ENCODE measurements around the gene LMTK2.
"Not testable (repeated sequence)": the region's sequence is repeated elsewhere in the genome, so short reads cannot be mapped to it uniquely, and the experiment has no call there.

Gene LMTK2

DNA sequence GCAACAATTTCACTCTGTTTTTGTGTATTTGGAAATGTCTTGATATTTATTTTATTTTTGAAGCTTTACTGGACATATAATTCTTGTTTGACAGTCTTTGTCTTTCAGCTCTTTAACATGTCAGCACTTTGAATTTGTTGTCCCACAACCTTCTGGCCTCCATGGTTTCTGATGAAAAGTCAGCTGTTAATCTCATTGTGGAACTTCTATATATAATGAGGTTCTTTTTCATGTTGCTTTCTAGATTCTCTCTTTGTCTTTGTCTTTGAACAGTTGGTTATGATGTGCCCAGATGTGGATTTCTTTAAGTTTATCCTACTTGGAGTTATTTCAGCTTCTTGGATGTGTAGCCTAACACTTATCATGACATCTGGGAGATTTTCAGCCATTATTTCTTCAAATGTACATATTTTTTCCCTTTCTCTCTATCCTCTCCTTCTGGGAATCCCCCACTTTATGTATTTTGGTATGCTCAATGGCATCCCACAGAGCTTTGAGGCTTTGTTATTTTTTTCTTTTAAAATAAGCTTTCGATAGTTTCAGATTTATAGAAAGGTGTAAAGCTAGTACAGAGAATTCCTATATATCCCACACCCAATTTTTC lies 9.5 kb upstream of the LMTK2 start:
- intact Hi-C loops (cut with DNase I): no loop called here
- no peak for DNase-seq

DNA sequence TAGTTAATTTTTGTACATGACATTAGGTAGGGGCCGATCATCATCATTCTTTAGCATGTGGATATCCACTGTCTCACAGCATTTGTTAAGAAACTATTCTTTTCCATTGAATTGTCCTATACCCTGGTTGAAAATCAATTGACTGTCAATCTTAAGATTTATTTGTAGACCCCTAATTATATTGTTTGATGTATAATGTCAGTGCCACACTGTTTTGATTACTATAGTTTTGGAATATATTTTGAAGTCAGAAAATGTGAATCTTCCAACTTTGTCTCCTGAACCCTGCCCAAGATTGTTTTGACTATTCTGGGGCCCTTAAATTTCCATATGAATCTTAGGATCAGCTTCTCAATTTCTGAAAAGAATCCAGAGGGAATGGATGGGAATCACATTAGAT lies 6.6 kb upstream of the LMTK2 start:
- intact Hi-C loops (cut with DNase I): no loop called here
- no peak for DNase-seq

DNA sequence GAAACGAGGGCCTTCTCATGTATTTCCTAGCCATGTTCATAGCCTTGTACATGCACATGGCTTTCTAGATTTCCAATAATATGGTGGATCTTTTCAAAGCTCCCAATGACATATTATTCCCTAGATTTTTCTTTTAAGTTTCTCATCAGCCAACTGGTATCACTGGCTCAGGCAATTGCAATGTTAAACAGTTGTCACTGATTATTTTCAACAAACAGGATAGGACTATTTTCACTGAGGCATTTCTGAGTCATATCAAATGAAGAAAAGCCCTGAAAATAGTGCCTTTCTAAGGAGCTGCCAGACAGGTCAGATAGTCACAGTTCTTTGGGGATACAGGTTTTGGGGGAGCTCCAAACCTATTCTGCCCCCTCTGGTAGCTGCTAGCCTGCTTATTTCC lies 4.5 kb upstream of the LMTK2 start:
- intact Hi-C loops (cut with DNase I): no loop called here

DNA sequence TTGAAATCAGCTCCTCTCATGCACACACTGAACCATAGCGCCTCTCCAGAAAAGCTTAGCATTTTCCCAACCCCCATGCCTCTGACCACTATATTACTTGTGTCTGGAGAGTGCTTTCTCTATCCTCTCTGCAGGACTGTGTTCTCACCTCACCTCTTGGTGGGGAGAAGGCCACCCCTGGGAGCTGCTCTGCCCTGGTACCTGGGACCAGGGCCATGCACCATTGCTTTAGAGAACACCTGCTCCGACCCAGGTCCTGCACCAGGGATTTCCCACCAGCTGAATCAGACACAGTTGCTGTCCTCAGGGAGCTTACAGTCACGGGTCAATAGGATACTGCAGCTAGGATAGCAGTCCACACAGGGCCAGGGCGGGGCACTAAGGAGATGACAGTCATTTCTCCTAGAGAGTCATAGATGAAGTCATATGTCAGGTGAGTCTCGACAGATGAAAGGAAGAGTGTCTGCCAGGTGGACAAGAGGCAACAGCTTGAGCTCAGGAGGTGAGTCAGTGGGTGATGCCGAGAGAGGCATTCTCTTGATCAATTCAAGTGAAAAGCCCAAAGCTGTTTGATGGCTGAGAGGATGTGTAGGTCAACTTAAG lies 619 bp upstream of the LMTK2 start:
- DNase-seq: peak in 4 of 42 donors; percentile 18 to 46 (median 28)
- intact Hi-C loops (cut with DNase I): loop anchor here (5.0 kb wide), 1 partner anchor 61 kb away; no protein-coding TSS in a partner anchor

More for the DNA sequence above, 4.5 kb upstream of the LMTK2 start:
- no peak for DNase-seq

DNA sequence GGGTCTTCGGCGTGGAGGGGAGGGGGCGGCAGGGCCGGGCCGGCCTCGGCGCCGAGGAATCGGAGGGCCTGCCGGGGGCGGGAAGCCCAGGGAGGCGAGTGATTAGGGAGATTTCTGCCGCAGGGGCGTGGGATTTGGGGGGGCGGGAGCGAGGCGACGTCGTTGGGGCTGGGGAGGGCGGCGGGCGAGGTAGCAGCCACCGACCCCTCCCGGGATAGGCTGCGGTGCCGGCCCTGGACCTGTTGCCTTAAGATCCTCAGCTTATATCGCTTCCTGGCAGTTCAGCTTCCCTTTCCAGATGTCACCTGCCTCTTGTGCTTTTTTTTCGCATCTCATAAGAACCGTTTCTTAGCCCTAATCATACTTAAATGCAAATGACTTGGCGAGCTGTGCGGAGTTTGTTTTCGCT lies 655 bp downstream of the LMTK2 start:
- peak in 29 of 42 donors; percentile 8 to 57 (median 29) for DNase-seq
- intact Hi-C loops (cut with DNase I): loop anchor here (5.0 kb wide), 1 partner anchor 60 kb away; no protein-coding TSS in a partner anchor

DNA sequence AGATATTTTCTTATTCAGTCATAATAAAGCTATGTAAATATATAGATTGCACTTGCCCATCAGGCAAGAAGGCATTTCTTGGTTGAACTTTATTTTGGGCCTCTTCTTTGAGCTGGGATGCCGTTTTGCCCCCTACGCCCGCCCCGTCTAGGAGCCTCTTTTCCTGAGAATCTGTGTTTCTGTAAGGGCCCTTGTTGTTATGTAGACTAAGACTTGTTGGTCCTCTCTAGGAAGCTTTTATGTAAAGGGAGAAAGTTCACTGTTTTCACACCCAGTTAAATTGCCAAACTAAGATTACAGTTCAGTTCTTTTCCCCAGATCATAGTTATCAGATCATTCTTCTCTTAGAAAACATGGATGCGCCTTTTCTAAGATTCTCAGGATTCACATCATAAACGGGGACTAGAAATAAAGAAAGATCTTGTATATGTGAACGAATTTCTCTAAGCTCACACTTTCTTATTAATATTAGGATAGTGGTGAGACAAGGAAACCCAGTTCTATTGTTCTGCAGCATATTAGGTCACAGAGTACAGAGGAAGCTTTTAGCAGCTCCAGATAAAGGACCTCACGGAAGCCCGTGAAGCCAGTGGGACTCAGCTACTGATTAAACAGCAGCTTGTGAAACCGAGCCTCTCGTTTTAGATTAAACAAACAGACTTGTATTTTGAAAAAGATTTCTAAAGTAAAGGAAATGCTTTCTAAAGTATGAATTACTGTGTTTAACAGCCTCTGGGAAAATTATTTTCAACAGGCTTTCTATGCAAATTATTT lies 3.8 kb downstream of the LMTK2 start:
- peak in 10 of 42 donors; percentile 23 to 58 (median 32) for DNase-seq
- intact Hi-C loops (cut with DNase I): no loop called here

DNA sequence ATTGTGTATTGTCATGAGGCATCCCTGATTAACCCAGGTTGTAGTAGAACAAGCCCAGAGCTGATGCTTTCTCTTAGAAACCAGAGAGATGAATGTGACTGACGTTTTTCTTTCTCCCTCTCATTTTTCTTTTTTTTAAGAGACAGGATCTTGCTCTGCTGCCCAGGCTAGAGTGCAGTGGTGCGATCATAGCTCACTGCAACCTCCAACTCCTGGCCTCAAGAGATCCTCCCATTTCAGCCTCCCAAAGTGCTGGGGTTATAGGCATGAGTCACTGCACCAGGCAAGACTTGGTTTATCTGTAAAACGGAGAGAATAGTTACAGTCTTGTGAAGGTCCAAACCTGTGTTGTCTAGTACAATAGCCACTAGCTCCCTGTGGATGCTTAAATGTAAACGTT lies 5.4 kb downstream of the LMTK2 start:
- DNase-seq: no peak
- intact Hi-C loops (cut with DNase I): no loop called here

DNA sequence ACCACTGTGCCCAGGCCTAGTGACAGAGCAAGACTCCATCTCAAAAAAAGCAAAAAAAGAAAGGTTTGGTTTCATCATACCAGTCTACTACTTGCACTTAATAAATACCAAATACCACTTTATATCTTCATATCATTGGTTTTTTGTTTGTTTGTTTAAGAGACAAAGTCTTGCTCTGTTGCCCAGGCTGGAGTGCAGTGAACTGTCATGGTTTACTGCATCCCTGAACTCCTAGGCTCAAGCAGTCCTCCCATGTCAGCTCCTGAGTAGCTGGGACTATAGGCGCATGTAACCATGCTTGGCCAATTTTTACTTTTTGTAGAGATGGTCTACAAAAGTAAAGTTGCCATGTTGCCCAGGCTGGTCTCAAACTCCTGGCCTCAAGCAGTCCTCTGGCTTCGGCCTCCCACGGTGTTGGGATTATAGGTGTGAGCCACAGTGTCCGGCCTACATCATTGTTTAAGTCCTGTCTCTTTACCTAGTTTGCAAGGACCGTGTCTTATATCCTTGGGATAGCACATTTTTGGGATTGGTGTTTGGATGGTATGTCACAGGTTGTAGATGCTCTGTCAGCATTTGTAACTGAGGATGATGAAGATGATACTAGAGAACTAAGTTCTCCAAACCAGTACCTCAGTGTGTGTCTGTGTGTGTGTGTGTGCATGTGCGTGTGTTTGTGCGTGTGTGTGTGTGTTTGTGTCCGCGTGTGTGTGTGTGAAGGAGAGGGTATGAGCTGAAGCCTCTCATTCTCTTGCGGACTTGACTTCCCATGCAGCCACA lies 9.3 kb downstream of the LMTK2 start:
- DNase-seq: no peak
- intact Hi-C loops (cut with DNase I): no loop called here

DNA sequence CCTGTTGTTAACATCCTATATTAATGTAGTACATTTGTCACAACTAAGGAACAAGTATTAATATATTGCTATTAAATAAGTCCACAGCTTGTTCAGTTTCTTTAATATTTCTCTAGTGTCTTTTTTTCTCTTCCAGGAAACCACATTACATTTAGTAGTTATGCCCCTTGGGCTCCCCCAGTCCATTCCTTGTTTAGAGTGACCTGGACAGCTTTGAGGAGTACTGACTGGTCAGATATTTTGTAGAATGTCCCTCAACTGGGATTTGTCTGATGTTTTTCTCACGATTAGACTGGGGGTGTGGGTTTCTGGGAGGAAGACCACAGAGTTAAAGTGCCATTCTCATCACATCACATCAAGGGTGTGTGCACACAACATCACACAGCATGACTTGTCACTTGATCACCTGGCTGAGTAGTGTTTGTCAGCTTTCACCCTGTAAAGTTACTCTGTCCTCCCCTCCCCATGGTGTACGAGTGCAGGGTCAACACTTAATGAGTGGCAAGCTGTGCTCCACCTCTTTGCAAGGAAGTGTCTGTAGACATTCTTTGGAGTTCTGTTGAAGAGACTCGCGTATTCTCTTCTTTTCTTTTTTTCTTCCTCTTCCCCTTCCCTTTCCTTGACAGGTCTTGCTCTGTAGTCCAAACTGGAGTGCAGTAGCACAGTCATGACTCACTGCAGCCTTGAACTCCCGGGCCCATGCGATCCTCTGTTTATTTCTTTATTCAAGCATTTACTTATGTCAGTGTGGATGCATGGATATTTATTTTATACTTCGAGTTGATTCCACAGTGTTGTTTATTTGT lies 10.2 kb downstream of the LMTK2 start:
- intact Hi-C loops (cut with DNase I): no loop called here
- DNase-seq: no peak

DNA sequence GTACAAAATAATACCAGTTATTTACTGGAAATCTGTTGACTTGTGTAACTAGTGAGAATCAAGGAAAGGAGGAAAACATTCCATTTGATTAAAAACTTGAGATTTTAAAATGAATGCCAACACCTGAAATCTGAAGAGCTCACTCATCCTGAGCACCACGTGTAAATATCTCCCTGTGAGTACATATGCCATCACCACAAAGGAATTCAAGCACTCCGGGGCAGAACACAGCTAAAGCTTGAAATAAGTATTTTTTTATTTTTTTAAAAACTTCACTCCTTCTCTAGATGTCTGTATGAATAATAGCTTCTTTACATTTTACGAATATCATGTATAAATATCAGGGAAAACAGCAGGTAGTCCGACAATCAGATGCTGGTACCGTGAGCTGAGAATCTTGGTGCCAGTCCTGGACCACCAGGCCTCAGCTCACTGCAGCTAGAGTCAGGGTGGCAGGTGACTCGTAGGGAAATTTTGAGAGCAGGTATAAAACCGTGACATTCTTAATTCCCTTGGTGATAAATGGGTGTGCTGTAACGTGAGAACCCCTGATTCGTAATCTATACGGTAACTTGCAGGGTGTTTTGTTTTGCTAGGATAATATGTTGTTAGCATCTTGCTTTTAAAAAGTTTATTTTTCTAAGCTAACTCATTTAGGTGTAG lies 12.7 kb downstream of the LMTK2 start:
- intact Hi-C loops (cut with DNase I): no loop called here
- no peak for DNase-seq

DNA sequence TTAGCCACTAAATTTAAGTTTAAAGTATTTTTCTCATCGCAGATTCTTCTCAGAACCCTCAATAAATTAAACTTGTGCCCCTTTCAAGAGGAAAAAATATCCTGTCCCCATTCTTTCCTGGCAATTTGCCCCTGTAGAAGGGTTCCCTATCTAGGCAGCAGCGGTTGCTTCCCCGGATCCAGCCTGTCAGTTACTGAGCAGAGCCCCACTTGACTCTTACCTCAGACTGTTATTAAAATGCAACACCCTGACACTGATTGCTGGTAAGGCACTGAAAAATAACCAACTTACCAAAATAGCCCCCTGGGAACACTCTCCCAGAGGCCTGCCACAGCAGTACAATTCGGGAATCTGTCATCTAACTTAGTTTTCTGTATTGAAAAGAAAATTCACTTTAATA lies 13.9 kb downstream of the LMTK2 start:
- peak in 3 of 42 donors; percentile 22 to 45 (median 26) for DNase-seq
- intact Hi-C loops (cut with DNase I): no loop called here

DNA sequence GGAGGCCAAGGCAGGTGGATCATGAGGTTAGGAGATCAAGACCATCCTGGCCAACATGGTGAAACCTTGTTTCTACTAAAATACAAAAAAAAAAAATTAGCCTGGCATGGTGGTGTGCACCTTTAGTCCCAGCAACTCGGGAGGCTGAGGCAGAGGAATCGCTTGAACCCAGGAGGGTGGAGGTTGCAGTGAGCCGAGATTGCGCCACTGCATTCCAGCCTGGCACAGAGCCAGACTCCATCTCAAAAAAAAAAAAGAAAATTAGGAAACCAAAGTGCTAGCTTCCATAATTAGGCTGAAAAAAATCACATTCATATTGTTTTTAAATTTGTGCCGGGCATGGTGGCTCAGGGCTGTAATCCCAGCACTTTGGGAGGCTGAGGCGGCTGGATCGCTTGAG lies 14.7 kb downstream of the LMTK2 start:
- DNase-seq; intact Hi-C loops (cut with DNase I): not testable (repeated sequence)

DNA sequence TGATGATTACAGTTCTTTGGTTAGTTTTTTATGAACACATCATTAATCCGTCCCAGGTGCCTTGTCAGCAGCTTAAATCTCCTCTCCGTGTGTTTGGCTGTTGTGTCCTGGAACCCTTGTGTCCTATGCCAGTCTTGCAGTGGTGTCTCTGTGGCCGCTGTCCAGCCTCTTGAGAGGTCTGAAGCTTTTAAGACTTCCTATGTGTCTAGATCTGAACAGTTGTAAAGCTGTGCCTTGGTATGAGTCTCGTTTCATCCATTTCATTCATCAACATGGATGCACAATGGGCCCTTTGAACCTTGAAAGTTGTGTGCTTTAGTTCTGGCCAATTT lies 16.7 kb downstream of the LMTK2 start:
- intact Hi-C loops (cut with DNase I): no loop called here

DNA sequence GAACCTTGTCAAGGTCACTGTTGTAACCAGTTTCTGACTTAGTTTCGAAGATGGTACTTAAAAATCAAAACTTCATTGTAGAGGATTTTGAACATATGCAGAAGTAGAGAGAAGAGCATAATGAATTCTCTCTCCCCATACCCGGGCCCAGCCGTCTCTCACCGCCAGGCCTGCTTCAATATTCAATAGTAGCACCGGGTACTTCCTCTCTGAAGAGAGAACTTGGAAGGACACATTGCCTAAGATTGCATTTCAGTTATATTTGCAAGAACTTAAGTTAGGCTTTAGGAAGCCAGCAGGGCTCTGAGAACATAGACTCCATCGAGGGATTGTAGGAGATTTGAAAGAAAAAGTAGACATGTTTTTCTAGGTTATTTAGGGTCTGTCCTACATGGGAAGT lies 19.1 kb downstream of the LMTK2 start:
- intact Hi-C loops (cut with DNase I): no loop called here
- no peak for DNase-seq

More for the DNA sequence above, 16.7 kb downstream of the LMTK2 start:
- no peak for DNase-seq

DNA sequence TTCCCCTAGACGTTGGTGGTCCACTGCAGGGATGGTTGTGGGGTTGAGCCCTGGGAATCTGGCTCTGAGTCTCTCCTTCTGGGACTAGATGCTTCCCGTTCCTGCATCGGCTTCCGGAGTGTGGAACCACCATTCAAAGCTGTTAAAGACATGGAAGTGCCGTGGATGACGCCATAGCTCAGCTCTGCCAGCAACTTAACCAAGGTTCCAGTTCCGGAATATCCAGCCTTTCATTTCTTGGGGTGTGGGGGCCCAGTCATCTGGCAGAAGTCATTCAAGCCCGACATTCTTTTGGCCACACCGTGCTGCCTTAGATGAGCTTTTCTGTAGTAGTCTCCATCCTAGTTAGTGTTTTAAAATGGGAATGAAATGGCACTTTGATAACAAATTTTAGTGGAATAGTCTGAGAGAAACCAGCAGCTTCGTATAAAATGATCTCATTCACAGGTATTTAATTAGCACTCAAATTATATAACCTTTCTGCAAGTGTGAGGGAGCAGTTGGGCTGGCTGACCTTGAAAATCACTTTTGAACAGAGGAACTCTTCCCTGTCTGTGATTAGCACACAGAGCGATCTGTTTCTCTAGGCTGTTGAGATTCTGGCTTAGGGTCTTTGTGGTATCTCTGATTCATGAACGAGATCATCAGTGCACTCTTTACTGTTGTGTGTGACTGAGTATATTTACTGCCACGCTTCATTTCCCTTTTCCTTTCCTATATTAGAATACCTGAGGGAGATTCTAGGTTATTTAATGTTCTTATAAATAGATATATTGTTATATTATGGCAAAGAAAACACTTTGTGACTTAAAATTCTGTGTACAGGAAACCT lies 19.9 kb downstream of the LMTK2 start:
- DNase-seq: peak in 2 of 42 donors; percentile 30 to 42
- intact Hi-C loops (cut with DNase I): no loop called here

DNA sequence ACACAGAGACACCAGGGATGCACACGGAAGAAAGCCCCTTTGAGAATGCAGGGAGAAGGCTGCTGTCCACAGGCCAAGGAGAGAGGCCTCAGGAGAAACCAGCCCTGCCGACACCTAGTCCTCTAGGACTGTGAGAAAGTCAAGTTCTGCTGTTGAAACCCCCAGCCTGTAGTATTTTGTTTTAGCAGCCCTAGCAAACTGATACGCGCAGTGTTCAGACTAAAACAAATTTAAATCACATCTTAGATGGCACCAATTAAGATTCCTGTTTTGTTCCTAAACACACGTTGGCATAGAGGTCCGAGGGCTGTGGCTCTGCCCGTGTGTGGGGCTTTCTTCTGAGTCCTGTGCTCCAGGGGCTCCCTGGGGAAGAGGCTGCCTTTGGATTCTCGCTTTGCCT lies 21.7 kb downstream of the LMTK2 start:
- intact Hi-C loops (cut with DNase I): no loop called here

DNA sequence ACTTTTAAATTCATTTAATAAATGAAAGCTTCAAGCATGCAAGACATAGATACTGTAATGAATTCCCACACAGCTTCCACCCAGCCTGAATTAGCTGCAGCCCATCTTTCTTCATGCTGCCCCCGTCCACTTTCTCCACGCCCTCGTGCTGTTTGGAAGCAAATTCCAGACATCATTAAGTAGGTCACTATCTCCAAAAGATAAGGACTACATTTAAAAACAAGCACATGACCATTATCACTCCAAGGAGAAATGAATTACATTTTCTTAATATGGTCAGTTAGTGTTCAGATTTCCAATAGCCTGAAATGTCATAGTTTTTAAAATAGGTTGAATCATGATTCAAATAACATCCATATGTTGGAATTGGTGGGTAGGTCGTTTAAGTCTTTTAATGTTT lies 24.3 kb downstream of the LMTK2 start:
- intact Hi-C loops (cut with DNase I): no loop called here
- peak in 1 of 42 donors; percentile 33 for DNase-seq

More for the DNA sequence above, 21.7 kb downstream of the LMTK2 start:
- DNase-seq: no peak
